ENCODE results near the gene ABCF2. TPM values are rescaled to one million over a fixed set of nuclear protein-coding genes. Genes with fewer than 3 reads are reported as not detected.

Gene ABCF2
- polyA plus RNA-seq, 1 donor (not counting 4 experiments of a cell fraction or from before 2014, with no cell fraction given) = 33.3 TPM

GRCh38 chr7:151243045-151243349 is 16.0 kb upstream of the ABCF2 start:
- H3K27me3 ChIP-seq (ENCODE audit: control insufficient read depth, extremely low read depth, insufficient read depth, low read length) = peaks cover 30% of the 10 kb centered on the region
- H3K27ac ChIP-seq (ENCODE audit: control insufficient read depth, insufficient read depth, low read length) = no peak overlapping the region
- FAIRE-seq (no peak), DNase-seq (ENCODE audit: low read depth, low spot score) (no peak)
- no peaks in the 10 kb centered on the region for H3K9me3 ChIP-seq (ENCODE audit: control insufficient read depth, low read depth, low read length)
- TF ChIP-seq CTCF (optimal IDR thresholded peaks at IDR 0.05 in 1 of 3, IDR thresholded peaks at IDR 0.05 in 1 of 3, conservative IDR thresholded peaks at IDR 0.05 in 1 of 3; ENCODE audit: extremely low read depth in 1 of 3, insufficient read depth in 2 of 3, low read length in 3 of 3) (no peak), EZH2 (IDR thresholded peaks at IDR 0.05; ENCODE audit: low read length) (no peak)
- H3K4me3 ChIP-seq (ENCODE audit: control insufficient read depth in 2 of 3, extremely low read depth in 1 of 3, insufficient read depth in 2 of 3, low read depth in 1 of 3, low read length in 3 of 3) = no peak overlapping the region
- no peaks in the 10 kb centered on the region for H3K9me1 ChIP-seq (ENCODE audit: control insufficient read depth, extremely low read depth, insufficient read depth, low read length)
- H3K4me1 ChIP-seq (ENCODE audit: control insufficient read depth, extremely low read depth, insufficient read depth, low read length) = no peaks in the 10 kb centered on the region
- H3K79me2 ChIP-seq (ENCODE audit: control insufficient read depth, insufficient read depth, low read length) = no peaks in the 10 kb centered on the region
- H4K20me1 ChIP-seq (ENCODE audit: control insufficient read depth, extremely low read depth, insufficient read depth, low read length) = no peaks in the 10 kb centered on the region
- H3K36me3 ChIP-seq (ENCODE audit: control insufficient read depth in 2 of 2, extremely low read depth in 1 of 2, insufficient read depth in 2 of 2, low read length in 2 of 2) = peaks cover 0 to 6% of the 10 kb centered on the region in 2 experiments
- H3K4me2 ChIP-seq (ENCODE audit: control insufficient read depth, extremely low read depth, insufficient read depth, low read depth, low read length) = no peak overlapping the region
- H3K9ac ChIP-seq (ENCODE audit: control insufficient read depth, extremely low read depth, insufficient read depth, low read length) = no peak overlapping the region
- H2AFZ ChIP-seq (ENCODE audit: control insufficient read depth, low read length) = no peak overlapping the region
- dilution Hi-C loops (cut with MboI; ENCODE audit: extremely low pct_ligation_motif_present, low sequenced_read_pairs) = no loop called here

- H3K36me3 ChIP-seq (ENCODE audit: control insufficient read depth in 2 of 2, extremely low read depth in 1 of 2, insufficient read depth in 2 of 2, low read length in 2 of 2) = peaks cover 4 to 12% of the 10 kb centered on the region in 2 experiments
- no peak for DNase-seq (ENCODE audit: low read depth, low spot score)
- H3K79me2 ChIP-seq (ENCODE audit: control insufficient read depth, insufficient read depth, low read length) = peaks cover 3% of the 10 kb centered on the region
- H3K4me2 ChIP-seq (ENCODE audit: control insufficient read depth, extremely low read depth, insufficient read depth, low read depth, low read length) = no peak overlapping the region
- H3K27me3 ChIP-seq (ENCODE audit: control insufficient read depth, extremely low read depth, insufficient read depth, low read length) = peaks cover 29% of the 10 kb centered on the region
- no peaks in the 10 kb centered on the region for H4K20me1 ChIP-seq (ENCODE audit: control insufficient read depth, extremely low read depth, insufficient read depth, low read length)
- H3K9ac ChIP-seq (ENCODE audit: control insufficient read depth, extremely low read depth, insufficient read depth, low read length) = no peak overlapping the region
- no peak overlapping the region for H2AFZ ChIP-seq (ENCODE audit: control insufficient read depth, low read length)
- H3K4me3 ChIP-seq (ENCODE audit: control insufficient read depth in 2 of 3, extremely low read depth in 1 of 3, insufficient read depth in 2 of 3, low read depth in 1 of 3, low read length in 3 of 3) = no peak overlapping the region
- FAIRE-seq = no peak
- no peaks in the 10 kb centered on the region for H3K9me1 ChIP-seq (ENCODE audit: control insufficient read depth, extremely low read depth, insufficient read depth, low read length)
- dilution Hi-C loops (cut with MboI; ENCODE audit: extremely low pct_ligation_motif_present, low sequenced_read_pairs) = no loop called here
- no peak overlapping the region for H3K27ac ChIP-seq (ENCODE audit: control insufficient read depth, insufficient read depth, low read length)
- H3K4me1 ChIP-seq (ENCODE audit: control insufficient read depth, extremely low read depth, insufficient read depth, low read length) = no peaks in the 10 kb centered on the region
- TF ChIP-seq EZH2 (IDR thresholded peaks at IDR 0.05; ENCODE audit: low read length) (no peak), CTCF (optimal IDR thresholded peaks at IDR 0.05 in 1 of 3, IDR thresholded peaks at IDR 0.05 in 1 of 3, conservative IDR thresholded peaks at IDR 0.05 in 1 of 3; ENCODE audit: extremely low read depth in 1 of 3, insufficient read depth in 2 of 3, low read length in 3 of 3) (no peak)
- H3K9me3 ChIP-seq (ENCODE audit: control insufficient read depth, low read depth, low read length) = no peaks in the 10 kb centered on the region
Measured at GRCh38 chr7:151242159-151243044, 15.4 kb upstream of the ABCF2 start.

Measured in keratinocyte (primary cell).